GM21717 (cell line): ENCODE measurements around the gene KIF5C.
"Not testable (repeated sequence)": the region's sequence is repeated elsewhere in the genome, so short reads cannot be mapped to it uniquely, and the experiment has no call there.

Experiments
- ATAC-seq: cut with Tn5 transposase; IDR thresholded peaks from one replicate; pipeline ENCODE4 v1.9.1; 2021; ENCODE audit warnings: mild to moderate bottlenecking, moderate library complexity; ENCODE audit not compliant: unreplicated experiment

Gene KIF5C

GRCh38 chr2:148874868-148875341 is at the start of gene KIF5C:
TSS of gene KIF5C (plus strand) at chr2:148875227. CDS start at chr2:148875618, 391 bp downstream.
- peak; percentile 95 for ATAC-seq

DNA sequence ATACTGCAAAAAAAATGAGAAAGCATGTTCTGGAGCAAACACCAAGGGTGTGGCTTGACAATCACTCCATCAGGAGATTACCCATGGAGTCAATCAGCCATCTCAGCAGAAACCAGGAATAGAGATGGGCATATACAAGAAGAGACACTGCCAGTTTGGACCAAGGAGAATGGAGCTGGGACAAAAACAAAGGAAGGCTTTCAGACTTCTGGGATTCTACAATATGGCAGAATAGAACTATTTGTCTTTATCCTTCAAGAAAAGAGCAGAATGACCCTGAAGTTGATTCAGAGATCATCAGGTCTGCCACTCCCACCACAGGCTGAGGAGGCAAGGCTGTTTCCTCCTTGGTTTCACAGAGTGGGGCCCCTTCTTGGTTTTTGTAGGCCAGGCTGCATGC is 48.2 kb upstream of the KIF5C start:
- ATAC-seq: no peak

GRCh38 chr2:148828941-148829340 is 46.1 kb upstream of the KIF5C start:
- ATAC-seq: no peak

GRCh38 chr2:148829618-148830017 is 45.4 kb upstream of the KIF5C start:
- ATAC-seq: no peak

DNA sequence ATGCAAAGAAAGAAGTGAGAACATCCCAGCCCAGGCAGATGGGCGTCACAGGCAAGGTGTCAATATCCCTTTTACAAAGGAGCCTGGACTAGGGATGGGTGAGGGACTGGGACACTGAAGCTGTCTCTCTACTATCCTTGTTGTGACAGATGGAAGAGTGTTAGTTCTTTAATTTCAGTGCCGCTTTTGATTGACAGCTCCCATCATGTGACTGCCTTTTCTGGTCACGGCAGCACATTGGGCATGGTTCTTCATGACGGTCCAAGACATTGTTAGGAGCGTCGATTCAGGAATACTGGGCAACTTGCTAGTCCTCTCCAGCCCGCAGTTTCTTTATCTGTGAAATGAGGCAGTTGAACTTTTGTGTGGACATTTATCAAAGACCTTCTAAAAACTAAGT is 42.4 kb upstream of the KIF5C start:
- no peak for ATAC-seq

GRCh38 chr2:148842050-148842449 is 33.0 kb upstream of the KIF5C start:
- ATAC-seq: no peak

GRCh38 chr2:148848146-148848545 is 26.9 kb upstream of the KIF5C start:
- no peak for ATAC-seq

- no peak for ATAC-seq
Measured at GRCh38 chr2:148853458-148853857, 21.6 kb upstream of the KIF5C start.

DNA sequence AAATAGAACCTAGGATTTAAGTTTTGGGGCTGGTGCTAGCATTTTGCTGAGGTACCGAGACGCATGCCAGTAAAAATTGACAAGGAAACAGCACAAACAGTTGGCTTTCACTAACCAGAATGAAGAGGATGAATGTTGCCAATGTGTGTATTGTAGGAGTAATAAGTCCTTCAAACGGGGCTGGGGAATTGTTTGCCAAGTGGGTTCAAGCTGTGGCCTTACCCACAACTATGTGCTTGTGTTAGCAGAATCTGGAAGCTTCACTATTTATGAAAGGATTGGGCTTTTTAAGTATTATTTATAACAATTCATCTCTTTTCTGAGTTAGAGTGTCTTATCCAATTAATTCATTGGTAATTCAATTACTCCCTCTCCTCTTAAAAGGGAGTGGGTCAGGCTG is 15.0 kb upstream of the KIF5C start:
- ATAC-seq: no peak

- ATAC-seq: no peak
Measured at GRCh38 chr2:148861367-148861766, 13.7 kb upstream of the KIF5C start.

GRCh38 chr2:148862478-148862877 is 12.5 kb upstream of the KIF5C start:
- not testable (repeated sequence) for ATAC-seq

GRCh38 chr2:148865512-148865911 is 9.5 kb upstream of the KIF5C start:
- ATAC-seq: no peak

- no peak for ATAC-seq
Measured at GRCh38 chr2:148866091-148866490, 8.9 kb upstream of the KIF5C start.

- ATAC-seq: no peak
Measured at GRCh38 chr2:148867079-148867769, 7.8 kb upstream of the KIF5C start.

DNA sequence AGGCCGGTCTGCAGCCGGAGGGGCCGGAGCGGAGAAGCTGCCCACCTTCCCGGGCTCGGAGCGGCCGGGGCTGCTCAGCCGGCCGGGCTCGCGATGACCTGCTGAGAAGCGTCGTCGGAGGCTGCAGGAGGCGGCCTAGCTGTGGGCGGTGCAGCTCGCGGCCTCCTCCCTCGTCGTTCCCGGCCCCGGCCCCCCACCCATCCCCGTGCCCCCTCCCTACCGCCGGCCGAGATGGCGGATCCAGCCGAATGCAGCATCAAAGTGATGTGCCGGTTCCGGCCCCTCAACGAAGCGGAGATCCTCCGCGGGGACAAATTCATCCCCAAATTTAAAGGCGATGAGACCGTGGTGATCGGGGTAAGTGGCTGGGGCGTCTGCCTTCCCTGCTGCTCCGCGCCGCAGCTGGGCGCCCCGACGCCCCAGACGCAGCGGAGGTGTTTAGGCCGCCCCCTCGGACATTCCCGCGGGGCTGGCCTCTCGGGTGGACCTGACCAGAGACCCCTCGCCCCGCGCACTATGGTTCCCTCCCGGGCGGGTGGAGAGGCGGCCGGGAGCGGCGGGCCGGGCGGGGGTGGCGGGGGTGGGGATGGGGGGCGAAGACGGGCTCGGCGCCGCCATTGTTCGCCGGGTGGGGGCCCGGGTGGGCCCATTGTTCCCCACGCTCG is 492 bp downstream of the KIF5C start:
- ATAC-seq: peak; percentile 24

DNA sequence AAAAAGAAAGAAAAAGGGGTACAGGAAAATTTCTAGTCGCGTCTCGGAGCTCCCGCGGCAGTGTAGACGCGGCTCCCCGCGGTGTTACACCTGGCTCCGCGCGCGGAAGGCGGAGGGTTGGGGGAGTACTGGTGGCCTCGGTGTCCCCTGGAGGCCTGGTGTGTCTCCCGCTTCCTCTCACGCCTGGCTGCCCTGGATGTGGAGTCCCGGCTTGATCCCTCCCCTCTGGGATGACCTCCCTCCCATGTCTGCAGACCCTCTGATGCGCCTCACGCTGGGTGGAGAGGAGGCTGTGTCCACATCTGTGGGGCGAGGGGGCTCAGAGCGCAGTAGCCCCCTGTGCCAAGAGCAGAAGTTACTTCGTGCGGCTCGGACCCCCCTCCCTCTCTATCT is 1.2 kb downstream of the KIF5C start:
- ATAC-seq: no peak

GRCh38 chr2:148876595-148877402 is 1.8 kb downstream of the KIF5C start:
- ATAC-seq: peak; percentile 39

- ATAC-seq: no peak
Measured at GRCh38 chr2:148877403-148877740, 2.3 kb downstream of the KIF5C start.

DNA sequence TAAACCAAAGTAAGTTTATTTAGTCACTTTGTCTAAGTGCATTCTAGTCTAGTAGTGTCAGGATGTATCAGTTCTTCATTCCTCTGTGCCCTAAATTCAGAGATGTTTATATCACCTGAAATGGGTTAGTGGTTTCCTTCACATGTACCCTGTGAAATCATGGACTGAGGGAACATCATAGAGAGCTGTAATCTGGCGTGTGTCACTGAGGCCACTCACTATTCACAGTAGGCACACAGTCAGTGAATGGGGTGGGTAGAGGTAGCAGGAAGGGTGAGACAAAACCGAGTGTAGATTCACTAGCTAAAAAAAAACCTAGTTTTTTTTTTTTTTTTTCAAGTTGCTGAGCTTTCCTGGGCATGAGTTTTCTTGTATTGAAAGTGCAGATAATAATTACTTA is 5.6 kb downstream of the KIF5C start:
- no peak for ATAC-seq

DNA sequence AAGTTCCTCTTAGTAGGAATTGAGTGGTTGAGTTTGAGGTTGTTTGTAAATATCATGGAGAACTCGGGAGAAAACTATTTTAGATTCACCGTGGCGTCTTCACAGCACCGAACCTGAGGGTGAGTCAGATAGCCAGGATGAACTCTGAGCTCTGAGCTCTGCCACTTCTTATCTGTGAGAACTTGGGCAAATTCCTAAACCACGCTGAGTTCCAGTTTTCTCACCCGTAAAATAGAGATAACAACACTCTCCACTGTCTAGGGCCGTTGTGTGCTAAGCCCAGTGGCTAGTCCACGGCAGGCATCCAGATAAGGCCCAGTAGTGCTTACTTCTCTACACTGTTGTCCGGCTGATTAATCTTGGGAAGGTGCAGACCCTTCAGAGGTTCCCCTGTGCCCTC is 7.0 kb downstream of the KIF5C start:
- ATAC-seq: no peak

DNA sequence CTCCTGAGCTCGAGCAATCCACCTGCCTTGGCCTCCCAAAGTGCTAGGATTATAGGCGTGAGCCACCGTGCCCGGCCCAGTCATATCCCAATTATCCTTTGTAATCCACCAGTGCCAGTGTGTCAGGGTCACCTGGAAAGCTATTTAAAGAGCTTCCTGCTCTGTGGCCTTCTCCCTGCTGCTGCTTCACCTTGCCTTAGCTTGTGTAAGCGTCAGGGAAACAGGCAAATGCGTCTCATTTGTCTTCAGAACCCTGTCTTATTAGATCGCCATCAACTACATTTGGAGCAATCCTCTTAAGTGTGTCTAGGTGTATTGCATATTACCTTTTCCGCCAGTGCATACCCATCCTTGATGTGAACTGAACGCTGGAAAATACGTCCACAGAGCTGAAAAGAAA is 10.2 kb downstream of the KIF5C start:
- ATAC-seq: no peak

DNA sequence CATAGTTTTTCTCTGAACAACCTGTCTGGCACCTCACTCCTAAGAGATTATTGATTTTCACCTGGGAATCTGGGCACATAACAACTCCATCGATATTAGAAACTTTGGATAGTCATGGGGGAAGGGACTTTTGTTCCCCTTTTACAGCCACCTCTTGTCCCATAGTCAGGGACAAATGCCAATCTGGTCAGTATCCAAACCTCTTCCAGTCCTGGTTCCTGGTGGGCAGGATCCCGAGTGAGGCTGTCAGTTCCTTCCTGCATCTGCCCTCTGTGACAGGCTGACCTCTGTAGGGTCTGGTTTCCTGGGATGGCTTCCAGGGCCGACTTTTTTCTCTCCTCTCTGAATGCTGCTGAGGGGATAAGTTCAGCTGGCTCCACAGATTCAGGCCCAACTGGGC is 11.0 kb downstream of the KIF5C start:
- ATAC-seq: no peak
